Measurements from ENCODE around the gene RANBP9.

DNA sequence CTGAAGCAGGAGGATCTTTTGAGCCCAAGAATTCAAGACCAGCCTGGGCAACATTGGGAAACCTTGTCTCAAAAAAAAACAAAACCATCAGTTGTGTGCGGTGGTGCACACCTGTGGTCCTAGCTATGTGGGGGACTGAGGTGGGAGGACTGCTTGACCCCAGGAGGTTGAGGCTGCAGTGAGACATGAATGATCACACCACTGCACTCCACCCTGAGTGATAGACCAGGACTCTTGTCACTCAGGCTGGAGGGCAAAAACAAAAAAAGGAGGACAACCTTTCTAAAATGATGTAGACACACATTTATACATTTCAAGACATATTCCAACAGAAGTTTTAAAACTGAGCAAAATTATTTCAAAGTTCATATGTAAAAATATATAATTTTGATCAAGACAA lies 51.4 kb downstream of the RANBP9 start:
- TF ChIP-seq GABPA (IDR thresholded peaks at IDR 0.05; ENCODE audit: low read depth, low read length) (no peak), GABPA (CRISPR knock-in tag; IDR thresholded peaks at IDR 0.05; ENCODE audit: low read depth) (no peak), ZNF550 (CRISPR knock-in tag; IDR thresholded peaks at IDR 0.05; ENCODE audit: borderline replicate concordance) (no peak), SIN3B (IDR thresholded peaks at IDR 0.05; ENCODE audit: low read length) (no peak), POLR2A (IDR thresholded peaks at IDR 0.05; ENCODE audit: insufficient read depth in 1 of 2, low read depth in 2 of 2, low read length in 2 of 2) (no peak), CBX1 (IDR thresholded peaks at IDR 0.05; ENCODE audit: low read depth) (no peak), MZF1 (CRISPR knock-in tag; IDR thresholded peaks at IDR 0.05; ENCODE audit: borderline replicate concordance) (no peak), ZNF780A (CRISPR knock-in tag; IDR thresholded peaks at IDR 0.05) (no peak)
